Muscle of back (tissue), 11 donors: ENCODE results near the gene HLA-DOA. TPM values are rescaled to one million over a fixed set of nuclear protein-coding genes. Genes with fewer than 3 reads are reported as not detected.

Experiments used
- DNase-seq, 3 donors: peaks; one replicate each; pipeline versions ENCODE4 v3.0.0 to v3.0.0-alpha.2; 2013
- polyA plus RNA-seq, 10 donors: library from polyadenylated mRNA; unstranded; fragments of 120-200 nt; gene quantifications; one replicate each; pipeline ENCODE4 v1.2.1, GENCODE V29; 2013; ENCODE audit not compliant: insufficient read length in 10 of 10

HLA-DOA gene
- polyA plus RNA-seq, 10 donors = 1.3 to 7.6 (median 3.3) TPM

DNA sequence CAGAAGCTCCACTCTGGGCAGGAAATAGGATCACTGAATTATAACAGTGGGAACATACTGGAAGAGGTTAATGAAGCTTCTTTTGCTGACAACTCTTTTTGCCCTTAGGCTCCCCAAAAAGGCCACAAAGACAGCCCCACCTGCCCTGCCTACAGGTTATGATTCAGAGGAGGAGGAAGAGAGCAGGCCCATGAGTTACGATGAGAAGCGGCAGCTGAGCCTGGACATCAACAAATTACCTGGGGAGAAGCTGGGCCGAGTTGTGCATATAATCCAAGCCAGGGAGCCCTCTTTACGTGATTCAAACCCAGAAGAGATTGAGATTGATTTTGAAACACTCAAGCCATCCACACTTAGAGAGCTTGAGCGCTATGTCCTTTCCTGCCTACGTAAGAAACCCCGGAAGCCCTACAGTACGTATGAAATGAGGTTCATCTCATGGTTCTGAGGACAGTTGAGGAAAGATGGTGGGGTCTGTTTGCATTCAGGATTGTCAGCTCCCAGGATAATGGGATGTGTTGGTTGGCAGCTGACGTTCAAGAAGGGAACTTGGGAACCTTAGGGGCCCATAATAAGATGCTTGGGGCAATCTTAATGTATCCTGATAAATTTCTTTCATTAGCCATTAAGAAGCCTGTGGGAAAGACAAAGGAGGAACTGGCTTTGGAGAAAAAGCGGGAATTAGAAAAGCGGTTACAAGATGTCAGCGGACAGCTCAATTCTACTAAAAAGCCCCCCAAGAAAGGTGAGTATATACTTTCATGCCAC lies 29.5 kb downstream of the HLA-DOA start:
- DNase-seq = no peak

DNA sequence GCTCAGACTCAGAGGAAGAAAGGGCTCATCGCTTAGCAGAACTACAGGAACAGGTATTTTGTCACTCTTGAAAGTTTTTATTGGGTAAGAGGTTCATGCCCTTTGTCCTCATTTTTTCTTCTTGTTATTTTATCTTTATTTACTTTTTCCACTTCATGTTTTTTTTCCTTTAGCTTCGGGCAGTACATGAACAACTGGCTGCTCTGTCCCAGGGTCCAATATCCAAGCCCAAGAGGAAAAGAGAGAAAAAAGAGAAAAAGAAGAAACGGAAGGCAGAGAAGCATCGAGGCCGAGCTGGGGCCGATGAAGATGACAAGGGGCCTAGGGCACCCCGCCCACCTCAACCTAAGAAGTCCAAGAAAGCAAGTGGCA lies 31.5 kb downstream of the HLA-DOA start:
- no peak for DNase-seq

DNA sequence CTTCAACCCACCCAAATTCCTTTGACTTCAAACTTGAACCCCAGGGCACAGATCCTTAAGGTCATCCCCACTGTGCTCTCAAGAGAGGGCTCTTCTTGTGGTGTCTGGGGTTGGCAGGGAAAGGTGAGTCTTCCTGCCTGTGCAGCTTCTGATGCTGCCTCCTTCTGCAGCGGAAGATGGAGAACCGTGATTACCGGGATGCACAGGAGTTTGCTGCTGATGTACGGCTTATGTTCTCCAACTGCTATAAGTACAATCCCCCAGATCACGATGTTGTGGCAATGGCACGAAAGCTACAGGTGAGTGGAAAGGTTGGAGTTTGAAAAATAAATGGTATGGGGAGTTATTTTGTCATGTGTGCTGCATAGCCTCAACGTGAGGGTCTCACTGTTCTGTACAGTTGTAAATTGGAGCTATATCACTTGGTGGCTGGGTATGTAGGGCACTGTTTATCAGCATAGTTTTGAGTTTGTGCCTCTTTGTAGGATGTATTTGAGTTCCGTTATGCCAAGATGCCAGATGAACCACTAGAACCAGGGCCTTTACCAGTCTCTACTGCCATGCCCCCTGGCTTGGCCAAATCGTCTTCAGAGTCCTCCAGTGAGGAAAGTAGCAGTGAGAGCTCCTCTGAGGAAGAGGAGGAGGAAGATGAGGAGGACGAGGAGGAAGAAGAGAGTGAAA lies 32.0 kb downstream of the HLA-DOA start:
- no peak for DNase-seq

DNA sequence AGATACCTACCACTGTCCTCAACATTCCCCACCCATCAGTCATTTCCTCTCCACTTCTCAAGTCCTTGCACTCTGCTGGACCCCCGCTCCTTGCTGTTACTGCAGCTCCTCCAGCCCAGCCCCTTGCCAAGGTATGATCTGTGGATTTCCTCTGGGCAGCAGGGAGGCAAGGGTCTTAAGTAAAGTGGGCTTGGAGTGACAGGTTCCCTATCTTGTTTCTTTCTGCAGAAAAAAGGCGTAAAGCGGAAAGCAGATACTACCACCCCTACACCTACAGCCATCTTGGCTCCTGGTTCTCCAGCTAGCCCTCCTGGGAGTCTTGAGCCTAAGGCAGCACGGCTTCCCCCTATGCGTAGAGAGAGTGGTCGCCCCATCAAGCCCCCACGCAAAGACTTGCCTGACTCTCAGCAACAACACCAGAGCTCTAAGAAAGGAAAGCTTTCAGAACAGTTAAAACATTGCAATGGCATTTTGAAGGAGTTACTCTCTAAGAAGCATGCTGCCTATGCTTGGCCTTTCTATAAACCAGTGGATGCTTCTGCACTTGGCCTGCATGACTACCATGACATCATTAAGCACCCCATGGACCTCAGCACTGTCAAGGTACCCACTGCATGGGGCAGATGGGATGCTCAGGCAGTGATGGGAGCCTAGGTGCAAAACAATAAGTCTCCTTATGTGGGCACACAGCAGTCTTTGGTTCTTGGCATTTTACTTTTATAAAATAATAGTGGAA lies 32.9 kb downstream of the HLA-DOA start:
- no peak for DNase-seq

DNA sequence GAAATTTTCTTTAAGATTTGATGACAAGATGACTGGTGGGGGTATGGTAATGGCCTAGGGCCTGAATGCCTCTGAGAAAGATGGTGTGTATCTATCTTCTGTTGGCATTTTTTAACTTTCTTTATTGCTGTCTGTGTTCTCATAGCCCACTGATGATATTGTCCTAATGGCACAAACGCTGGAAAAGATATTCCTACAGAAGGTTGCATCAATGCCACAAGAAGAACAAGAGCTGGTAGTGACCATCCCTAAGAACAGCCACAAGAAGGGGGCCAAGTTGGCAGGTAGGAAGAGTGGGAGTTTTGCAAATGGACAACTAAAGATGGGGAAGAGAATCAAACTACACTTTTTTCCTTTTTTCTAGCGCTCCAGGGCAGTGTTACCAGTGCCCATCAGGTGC lies 33.5 kb downstream of the HLA-DOA start:
- DNase-seq = no peak

DNA sequence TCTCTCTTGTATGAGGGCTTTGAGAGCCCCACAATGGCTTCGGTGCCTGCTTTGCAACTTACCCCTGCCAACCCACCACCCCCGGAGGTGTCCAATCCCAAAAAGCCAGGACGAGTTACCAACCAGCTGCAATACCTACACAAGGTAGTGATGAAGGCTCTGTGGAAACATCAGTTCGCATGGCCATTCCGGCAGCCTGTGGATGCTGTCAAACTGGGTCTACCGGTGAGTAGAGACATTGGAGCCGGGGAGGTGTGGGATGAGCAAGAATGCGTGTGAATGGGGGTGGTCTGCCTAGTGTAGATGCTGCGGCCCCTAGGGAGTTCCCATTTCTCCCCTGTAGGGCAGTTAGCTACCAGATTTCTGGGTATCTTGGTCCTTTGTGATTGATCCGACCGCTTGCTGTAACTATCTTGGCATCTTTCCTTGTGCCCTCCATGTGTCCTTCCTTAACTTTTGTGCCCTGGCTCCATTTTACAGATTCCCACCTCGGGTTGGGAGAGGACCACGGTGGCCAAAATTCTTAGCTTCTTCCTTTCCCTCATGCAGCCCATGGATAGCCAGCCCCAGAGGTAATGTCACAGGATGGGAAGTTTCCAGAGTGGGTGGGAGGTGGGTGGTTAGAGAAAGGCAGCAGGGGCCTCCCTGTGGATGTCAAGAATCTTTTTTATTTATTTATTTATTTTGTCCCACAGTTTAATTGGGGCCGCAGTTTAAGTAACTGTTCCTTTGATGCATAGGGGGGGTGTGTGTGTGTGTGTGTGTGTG lies 34.7 kb downstream of the HLA-DOA start:
- peak in 1 of 3 donors; percentile 28 for DNase-seq

DNA sequence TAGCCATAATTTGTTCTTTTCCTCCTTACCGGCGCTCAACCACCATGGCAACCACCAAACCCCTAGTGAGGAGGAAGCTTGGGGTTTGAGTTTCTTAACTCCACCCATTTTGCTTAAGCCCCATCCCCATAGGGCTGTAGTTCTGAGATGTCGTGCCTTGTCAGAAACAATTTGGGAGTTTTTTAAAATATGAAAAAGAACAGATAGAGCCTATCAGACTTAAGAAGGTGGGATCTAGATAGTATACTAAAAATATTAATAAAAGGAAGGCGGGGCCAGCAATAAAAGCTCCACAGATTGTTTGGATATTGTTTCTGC lies 35.4 kb downstream of the HLA-DOA start:
- DNase-seq = peak in 1 of 3 donors; percentile 62

DNA sequence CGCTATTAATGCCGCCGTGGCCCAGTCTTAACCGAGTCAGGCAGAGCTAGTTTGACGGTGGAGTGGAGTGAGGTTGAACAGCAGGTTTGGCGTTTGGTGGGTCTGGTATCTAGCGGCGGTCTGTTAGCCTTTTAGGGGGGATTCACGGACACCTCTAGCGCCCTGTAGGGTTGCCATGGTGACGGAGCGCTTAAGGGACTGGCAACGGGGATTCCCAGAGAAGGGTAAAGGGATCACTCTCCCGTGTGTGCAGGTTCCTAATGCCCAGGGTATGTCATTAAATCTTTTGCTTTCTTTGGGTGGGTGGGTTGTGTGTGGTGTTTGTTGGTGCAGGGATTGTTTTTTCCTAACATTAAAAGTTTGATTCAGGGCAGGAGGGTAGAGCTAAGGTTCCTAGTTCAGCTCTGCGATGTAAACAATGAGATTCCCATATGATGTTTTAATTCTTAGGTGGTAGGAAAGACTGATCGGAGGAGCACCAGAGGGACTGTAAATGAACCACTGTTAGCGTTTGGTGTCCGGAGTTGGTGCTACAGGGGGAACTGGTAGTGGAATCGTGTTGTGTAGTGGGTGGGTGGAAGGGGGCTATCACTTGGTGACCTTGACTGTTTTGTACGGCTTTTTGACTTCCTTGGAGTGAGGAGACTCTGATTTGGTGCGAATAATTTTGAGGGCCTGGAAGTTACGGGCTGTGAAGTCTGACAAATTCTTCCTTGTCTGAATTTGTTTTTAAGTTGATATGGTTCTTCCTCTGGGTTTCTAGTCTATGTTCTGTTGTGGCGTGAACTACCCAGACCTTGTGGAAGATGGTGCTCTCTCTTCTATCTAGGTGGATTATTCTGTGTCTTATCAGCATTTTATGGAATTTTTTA lies 36.0 kb downstream of the HLA-DOA start:
- peak in 2 of 3 donors; percentile 37 to 65 for DNase-seq

DNA sequence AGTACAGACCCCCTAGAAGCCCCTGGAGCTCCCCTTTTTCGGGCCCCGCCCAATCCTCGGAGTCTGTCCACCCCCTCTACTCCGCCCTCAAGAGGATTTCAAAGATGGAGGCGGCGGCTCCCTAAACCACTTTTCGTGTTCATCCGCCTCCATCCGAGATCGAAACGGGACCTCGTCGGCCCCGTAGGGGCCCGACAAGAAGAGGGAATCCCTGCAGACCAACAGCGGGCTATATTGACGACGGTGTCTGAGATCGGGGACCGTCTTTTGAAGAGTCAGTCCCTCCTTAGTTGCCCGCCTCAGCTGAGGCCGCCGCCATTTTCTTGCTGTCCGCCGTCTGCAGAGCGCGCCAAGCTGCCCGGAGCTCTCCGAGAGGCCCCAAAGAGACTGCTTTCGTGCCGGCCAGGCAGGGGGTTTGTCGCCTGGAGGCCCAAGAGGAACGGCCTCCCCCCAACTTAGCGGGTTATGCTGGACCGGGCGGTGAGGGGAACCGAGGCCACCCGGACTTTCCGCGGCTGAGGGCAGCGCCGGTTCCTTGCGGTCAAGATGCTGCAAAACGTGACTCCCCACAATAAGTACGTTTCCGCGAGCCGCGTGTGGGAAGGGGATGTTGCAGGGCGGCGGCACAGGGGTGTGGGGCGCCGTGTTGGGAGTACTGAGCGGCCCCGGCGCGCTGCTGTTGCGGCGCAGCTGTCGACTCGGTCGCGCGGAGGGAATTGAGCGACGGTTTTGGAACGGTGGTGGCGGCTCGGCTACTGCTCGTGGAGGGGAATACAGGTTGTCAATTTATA lies 36.8 kb downstream of the HLA-DOA start:
- DNase-seq = no peak

DNA sequence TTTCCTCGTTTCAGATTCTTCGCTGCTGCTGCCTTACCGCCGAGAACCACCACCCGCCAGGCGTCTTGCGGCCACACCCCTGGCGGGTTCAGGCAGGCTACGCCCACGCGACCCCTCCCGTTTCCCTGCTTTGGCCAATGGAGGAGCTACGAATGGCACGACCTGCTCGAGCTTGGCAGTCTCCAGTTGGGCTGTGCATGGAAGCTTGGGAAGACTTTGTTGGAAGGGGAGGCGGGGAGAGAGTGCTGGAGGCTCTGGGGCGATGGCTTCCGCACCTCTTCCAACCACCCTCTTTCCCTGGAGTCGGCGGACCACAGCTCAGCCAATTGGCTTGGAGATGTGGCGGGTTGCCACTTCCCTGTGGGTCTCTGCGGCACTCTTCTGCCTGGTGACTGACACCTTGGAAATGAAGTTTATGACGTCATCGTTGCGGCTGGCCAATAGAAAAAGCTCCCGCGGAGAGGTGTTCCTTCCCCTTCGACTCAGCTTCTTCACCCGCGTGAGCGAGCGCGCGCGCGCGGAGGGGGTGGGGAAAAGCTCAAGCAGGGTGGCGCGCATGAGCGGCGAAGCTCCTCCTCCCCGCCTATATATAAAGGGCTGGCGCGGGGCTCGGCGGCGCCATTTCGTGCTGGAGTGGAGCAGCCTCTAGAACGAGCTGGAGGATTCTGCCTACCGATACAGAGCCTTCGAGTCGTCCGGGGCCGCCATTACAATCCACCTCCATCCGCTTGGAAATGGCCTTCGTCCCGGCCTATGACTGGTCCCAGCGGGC lies 37.6 kb downstream of the HLA-DOA start:
- peak; percentile 100 for DNase-seq

DNA sequence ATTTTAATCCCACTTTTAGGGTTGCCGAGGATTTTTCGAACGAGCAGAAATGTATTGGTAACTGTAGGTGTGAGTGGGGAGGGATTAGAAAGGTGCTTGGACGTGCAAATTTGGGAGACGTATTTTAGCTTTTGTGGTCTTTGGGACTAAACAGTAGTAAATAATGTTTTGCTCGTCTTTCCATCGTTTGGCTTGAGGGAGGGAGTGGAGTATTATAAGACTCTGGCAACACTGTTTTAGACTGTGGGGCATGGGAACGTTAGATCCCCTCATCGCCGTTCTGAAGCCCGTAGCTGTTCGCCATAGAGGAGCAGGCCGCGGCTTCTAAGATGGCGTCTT lies 38.2 kb downstream of the HLA-DOA start:
- DNase-seq = no peak

DNA sequence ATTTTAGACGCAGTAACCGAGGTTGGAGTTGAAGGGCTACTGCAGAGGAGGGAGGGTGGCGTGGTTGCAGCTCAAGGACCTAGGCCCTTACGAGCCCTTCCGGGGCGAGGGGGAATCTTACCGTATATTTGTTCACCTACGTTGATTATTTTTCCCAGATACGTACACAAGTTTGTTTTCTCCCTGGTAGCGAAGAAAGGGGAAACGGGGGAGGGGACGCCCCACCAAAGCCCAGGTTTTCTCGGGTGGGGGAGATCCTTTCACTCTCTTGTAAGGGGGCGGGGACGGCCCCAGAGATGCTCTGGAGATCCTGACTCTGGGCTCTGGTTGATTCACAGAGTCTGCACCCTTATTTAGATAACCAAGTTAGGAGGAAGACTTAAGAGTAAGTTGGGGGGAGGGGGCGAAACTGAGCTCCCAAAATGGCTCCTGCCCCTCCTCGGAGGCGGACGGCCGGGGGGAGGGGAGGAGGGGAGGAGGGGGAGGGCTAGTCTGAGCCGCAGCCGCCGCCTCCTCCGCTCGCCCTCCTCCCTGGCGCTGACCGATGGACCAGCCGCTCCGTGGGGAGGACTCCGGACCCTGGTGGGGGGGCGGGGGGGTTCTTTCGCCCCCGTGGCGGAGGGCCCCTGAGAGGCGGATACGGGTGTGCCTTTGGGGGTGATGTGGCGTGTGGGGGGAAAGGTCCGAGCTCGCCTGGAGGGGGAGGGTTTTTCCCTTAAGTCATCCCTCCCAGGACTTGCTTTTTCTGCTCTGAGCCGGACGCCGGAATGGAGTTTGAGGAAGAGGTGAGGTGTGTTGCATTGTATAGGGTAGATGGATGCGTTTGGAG lies 38.8 kb downstream of the HLA-DOA start:
- peak; percentile 91 to 96 (median 96) for DNase-seq

DNA sequence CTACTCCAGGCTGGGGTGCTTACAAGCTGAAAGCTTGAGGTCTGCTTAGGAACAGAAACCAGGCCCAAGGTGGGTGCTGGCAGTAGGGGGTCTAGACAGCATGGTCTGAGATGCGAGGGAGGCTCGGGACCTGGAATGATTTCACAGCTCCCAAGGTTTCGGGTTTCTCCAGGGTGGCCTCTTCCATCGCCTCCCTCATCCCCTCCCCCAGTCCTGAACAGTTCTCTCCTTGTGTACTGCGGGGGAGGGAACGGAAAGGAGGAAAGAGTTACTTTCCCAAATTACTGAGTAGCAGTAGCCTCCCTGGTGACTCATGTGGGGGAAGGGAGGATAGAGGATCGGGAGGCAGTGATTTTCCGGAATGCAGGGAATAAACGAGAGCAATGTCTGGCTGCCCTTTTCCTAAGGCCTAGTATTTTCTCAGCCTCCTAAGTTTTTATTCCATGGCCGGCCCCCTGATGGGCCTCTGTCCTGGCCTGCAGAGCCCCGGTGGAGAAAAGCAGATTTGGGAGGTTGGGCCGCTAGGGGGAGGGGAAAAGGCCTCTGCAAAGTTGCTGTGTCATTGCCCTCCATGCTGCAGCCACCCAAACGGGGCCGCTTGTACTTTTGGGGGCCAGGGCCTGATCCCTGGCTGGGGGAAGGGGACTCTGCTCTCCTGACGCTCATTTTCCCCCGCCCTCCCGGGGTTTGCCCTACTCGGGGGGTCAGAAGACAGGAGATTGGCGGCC lies 39.5 kb downstream of the HLA-DOA start:
- peak; percentile 88 to 98 (median 96) for DNase-seq

DNA sequence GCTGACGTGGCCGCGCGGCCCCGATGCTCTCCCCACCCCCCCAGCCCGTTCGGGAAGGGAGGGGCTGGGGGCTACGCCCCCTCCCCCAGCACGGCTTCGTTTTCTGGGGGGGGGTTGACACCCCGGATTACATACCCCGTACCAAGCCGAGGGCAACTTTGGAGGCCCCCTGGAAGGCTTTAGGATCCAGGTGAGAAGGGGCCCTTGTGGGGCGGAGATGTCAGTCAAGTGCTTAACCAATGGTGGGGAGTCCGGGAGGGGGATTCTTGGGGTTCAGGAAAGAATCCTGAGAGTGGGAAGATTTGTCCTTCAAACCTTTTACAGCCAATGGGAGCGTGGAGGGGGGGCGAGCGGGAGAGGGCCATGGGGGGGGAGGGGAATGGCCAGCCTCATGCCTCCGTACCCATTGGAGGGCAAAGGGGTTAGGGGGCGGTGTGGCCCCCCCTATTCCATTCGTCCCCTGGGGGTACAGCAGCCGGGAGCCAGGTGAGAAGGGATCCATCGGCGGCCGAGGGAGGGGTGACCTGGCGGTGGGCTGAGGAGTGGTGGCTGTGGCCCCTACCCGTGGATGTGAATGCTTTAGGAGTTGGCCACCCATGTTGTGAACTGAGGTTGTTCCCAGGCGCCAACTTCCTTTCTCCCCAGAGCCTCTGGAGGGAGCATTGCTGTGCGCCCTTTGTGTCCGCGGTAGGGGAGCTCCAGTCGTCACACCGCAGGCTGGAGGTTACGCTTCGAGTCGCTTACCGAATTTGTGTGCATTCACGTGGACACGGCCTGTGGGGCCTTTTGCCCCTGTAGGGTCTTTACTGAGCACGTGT lies 40.3 kb downstream of the HLA-DOA start:
- peak in 1 of 3 donors; percentile 81 for DNase-seq

DNA sequence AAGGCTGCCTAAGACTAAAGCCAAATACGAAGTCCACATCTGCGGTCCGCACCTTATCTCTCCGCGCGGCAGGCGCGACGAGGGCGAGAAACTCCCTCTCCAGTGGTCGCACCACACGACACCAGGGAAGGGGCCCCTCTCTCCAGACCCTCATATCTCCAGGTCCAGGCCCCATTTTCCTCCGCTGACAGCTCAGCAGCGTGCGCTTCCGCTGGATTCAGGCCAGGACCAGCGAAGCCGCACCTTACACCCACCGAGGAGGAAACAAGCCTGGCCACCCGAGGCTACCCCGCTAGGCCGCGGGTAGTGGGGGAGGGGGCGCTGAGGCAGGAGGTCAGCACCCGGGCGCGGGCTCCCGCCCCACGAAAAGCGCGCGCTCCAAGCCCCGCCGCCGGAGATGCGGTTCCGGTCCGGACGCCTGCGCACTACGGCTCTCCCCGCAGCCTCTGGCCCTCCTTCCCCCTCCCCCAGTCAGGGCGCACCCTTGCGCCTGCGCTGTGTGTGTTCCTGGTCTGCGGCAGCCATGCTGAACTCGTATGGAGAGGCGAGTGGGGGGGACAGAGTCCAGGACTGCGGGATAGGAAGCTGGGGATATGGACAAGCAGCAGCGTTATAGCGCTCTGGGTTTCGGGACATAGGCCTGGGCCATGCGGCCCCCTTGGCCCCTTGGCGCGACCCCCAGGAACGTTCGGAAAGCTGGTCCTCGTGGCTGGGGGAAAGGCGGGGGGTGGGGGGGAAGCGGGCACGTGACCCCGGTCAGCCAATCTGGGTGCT lies 41.1 kb downstream of the HLA-DOA start, which contains the start of gene BRD2:
Gene BRD2, plus strand, starts transcription at position 502 of the 774 bp plus-strand sequence. CDS start 4,305 bp downstream, outside the sequence.
- DNase-seq = peak; percentile 98 to 100 (median 99)
